CD8-positive, alpha-beta memory T cell (primary cell): ENCODE results near the gene DUSP7. TPM values are rescaled to one million over a fixed set of nuclear protein-coding genes. Genes with fewer than 3 reads are reported as not detected.

Experiments used
- CTCF ChIA-PET: fragments of 350-600 bp; sonication (Branson Sonifier 250); formaldehyde crosslinking; loops from one replicate; lab custom pipeline; 2021; ENCODE audit warnings: antibody characterized with exemption; lab: Charles Lee
- POLR2A ChIA-PET: fragments of 350-600 bp; sonication (Branson Sonifier 250); formaldehyde crosslinking; loops from one replicate; lab custom pipeline; 2021; ENCODE audit warnings: antibody characterized with exemption; lab: Charles Lee
- DNase-seq, 5 donors: peaks; one replicate each; pipeline versions ENCODE4 v3.0.0 to v3.0.0-alpha.2; 2020 to 2022; ENCODE audit warnings: mixed read lengths in 1 of 5
- H3K27ac ChIP-seq: one replicate; pipeline ENCODE4 v1.7.0; 2013; ENCODE audit warnings: low read depth, mild to moderate bottlenecking, low read length, moderate library complexity
- H3K27me3 ChIP-seq: 2 replicates; pipeline ENCODE4 v1.7.0; 2013; ENCODE audit warnings: low read length, mild to moderate bottlenecking; ENCODE audit not compliant: insufficient read depth, poor library complexity, severe bottlenecking
- H3K36me3 ChIP-seq: 2 replicates; pipeline ENCODE4 v1.7.0; 2013; ENCODE audit warnings: mild to moderate bottlenecking, low read length, moderate library complexity; ENCODE audit not compliant: insufficient read depth
- H3K4me1 ChIP-seq: 2 replicates; pipeline ENCODE4 v1.7.0; 2013; ENCODE audit warnings: mild to moderate bottlenecking, low read length, moderate library complexity; ENCODE audit not compliant: insufficient read depth
- H3K4me3 ChIP-seq: 2 replicates; pipeline ENCODE4 v1.7.0; 2013; ENCODE audit warnings: mild to moderate bottlenecking, low read length
- H3K9me3 ChIP-seq: 2 replicates; pipeline ENCODE4 v1.7.0; 2013; ENCODE audit warnings: mild to moderate bottlenecking, low read length
- H3K27ac Mint-ChIP-seq, 8 donors: one replicate each; pipeline ENCODE4 v1.8.0; 2020 to 2021; ENCODE audit warnings: mixed read lengths in 8 of 8, mild to moderate bottlenecking in 6 of 8, inconsistent platforms in 3 of 8, moderate library complexity in 3 of 8
- H3K27me3 Mint-ChIP-seq, 2 donors: one replicate each; pipeline ENCODE4 v1.8.0; 2020 to 2021; ENCODE audit warnings: mixed read lengths in 2 of 2, mild to moderate bottlenecking in 1 of 2, moderate library complexity in 1 of 2
- H3K36me3 Mint-ChIP-seq, 3 donors: one replicate each; pipeline ENCODE4 v1.8.0; 2020 to 2021; ENCODE audit warnings: mixed read lengths in 3 of 3, inconsistent platforms in 1 of 3, mild to moderate bottlenecking in 1 of 3
- H3K4me1 Mint-ChIP-seq, 3 donors: one replicate each; pipeline ENCODE4 v1.8.0; 2020 to 2021; ENCODE audit warnings: mixed read lengths in 3 of 3, inconsistent platforms in 1 of 3, mild to moderate bottlenecking in 1 of 3
- H3K4me3 Mint-ChIP-seq, 7 donors: one replicate each; pipeline ENCODE4 v1.8.0; 2020 to 2021; ENCODE audit warnings: mixed read lengths in 7 of 7, mild to moderate bottlenecking in 6 of 7, moderate library complexity in 4 of 7, inconsistent platforms in 2 of 7
- H3K9me3 Mint-ChIP-seq, 5 donors: one replicate each; pipeline ENCODE4 v1.8.0; 2020 to 2022; ENCODE audit warnings: mixed read lengths in 5 of 5, mild to moderate bottlenecking in 3 of 5, moderate library complexity in 2 of 5, inconsistent platforms in 1 of 5
- polyA plus RNA-seq: library from polyadenylated mRNA; unstranded; fragments of 300-500 nt; fragmentation: Illumina TruSeq; gene quantifications from one replicate; pipeline ENCODE4 v1.2.3, GENCODE V29; 2021
- total RNA-seq, 2 experiments: library from RNA; stranded (reverse); gene quantifications; one replicate each; pipeline ENCODE4 v1.2.3, GENCODE V29; 2021

Gene DUSP7
- total and polyA plus RNA-seq, 3 experiments from 2014 or later: 7.2 to 27.2 (median 26.3) TPM

DNA sequence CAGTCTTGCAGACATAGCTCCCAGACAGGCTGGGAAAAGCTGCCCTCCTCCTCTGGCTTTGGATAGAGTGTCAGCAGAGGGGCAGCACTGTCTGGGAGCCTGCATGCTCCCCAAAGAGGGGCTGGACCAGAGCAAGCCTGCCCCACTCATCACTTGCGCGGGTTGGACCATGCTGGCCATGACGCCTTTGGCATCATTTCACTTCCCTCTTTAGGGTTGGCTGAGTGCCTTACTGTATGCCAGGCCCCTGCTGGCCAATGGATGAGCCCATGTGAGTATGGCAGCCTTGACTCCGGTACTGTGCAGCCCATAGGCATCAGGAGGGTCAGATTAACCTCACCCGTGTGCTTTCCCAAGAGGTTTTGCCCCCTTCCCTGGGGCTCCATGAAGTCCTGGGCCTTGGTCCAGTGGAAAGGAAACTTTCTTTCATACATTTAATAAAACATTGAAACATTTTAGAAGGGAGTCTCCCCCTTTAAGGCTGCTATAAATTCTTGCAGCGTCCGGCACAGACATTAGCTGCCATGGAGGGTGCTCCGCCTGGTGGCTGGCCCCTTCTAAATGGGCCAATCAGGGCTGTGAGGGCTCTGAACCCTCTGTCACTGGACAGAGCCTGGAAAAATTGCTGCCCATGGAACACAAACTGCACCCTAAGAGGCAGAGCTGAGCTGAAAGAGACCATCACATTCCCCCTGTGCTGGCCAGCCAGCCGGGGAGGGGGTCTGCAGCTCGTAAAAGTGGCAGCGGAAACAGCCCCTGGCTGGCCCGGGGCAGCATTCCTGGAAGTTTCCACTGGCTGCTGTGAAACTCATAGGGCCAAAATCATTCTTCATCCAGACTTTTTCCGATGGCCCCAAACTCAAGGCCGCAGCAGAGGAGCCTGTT lies 20.8 kb upstream of the DUSP7 start:
- DNase-seq: no peak
- H3K27me3 Mint-ChIP-seq: no peaks in the 10 kb centered on the region
- H3K27ac Mint-ChIP-seq: no peak overlapping the region
- no peaks in the 10 kb centered on the region for H3K9me3 ChIP-seq
- no peaks in the 10 kb centered on the region for H3K36me3 ChIP-seq
- no peak overlapping the region for H3K27ac ChIP-seq
- no peak overlapping the region for H3K4me3 ChIP-seq
- POLR2A ChIA-PET: no interaction called here
- no peaks in the 10 kb centered on the region for H3K4me1 ChIP-seq
- peaks cover 0 to 4% (median 3%) of the 10 kb centered on the region in 3 donors for H3K4me1 Mint-ChIP-seq
- CTCF ChIA-PET: no interaction called here
- H3K9me3 Mint-ChIP-seq: no peaks in the 10 kb centered on the region
- no peaks in the 10 kb centered on the region for H3K27me3 ChIP-seq
- H3K36me3 Mint-ChIP-seq: no peaks in the 10 kb centered on the region
- no peak overlapping the region for H3K4me3 Mint-ChIP-seq

- Mint-ChIP-seq H3K9me3 (no peaks in the 10 kb centered on the region), H3K27ac (peak overlapping the region in 1 of 8 donors; percentile 33), H3K4me1 (peaks cover 3 to 16% (median 5%) of the 10 kb centered on the region in 3 donors), H3K27me3 (no peaks in the 10 kb centered on the region), H3K4me3 (no peak overlapping the region), H3K36me3 (no peaks in the 10 kb centered on the region)
- Histone ChIP-seq H3K36me3 (no peaks in the 10 kb centered on the region), H3K27ac (no peak overlapping the region), H3K4me1 (no peaks in the 10 kb centered on the region), H3K27me3 (no peaks in the 10 kb centered on the region), H3K9me3 (no peaks in the 10 kb centered on the region), H3K4me3 (no peak overlapping the region)
- ChIA-PET CTCF (interaction anchor here (0.9 kb wide), 1 partner anchor 50 kb away, joined by 3 read pairs; no protein-coding TSS in a partner anchor), POLR2A (no interaction called here)
- DNase-seq: no peak
Observed at GRCh38 chr3:52073490-52073889, 17.1 kb upstream of the DUSP7 start.

DNA sequence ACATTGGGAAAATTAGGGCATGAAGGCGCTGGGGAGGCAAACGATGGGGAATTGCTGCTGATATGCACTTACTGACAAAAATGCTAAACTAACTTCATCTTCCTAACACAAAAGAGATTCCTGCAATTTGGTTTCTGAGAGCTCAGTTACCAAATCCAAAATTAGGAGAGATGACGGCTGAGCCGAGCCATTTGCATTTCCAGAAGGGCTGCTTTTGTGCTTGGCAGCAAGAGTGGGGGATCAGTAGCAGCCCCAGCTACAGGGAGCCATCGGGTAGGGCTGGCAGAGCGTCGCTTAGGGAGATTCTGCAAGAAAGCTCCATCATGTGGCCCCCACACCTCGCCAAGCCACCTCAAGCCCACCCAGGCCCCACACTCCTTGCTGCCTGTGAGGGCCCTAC lies 16.1 kb upstream of the DUSP7 start:
- no peak for DNase-seq
- H3K27ac Mint-ChIP-seq: peak overlapping the region in 3 of 8 donors; percentile 57 to 74 (median 70)
- no peaks in the 10 kb centered on the region for H3K27me3 Mint-ChIP-seq
- H3K9me3 Mint-ChIP-seq: no peaks in the 10 kb centered on the region
- H3K4me3 ChIP-seq: no peak overlapping the region
- H3K4me1 ChIP-seq: no peaks in the 10 kb centered on the region
- POLR2A ChIA-PET: no interaction called here
- no peaks in the 10 kb centered on the region for H3K9me3 ChIP-seq
- H3K36me3 Mint-ChIP-seq: no peaks in the 10 kb centered on the region
- peaks cover 3 to 16% (median 5%) of the 10 kb centered on the region in 3 donors for H3K4me1 Mint-ChIP-seq
- CTCF ChIA-PET: no interaction called here
- H3K27me3 ChIP-seq: no peaks in the 10 kb centered on the region
- no peak overlapping the region for H3K27ac ChIP-seq
- no peak overlapping the region for H3K4me3 Mint-ChIP-seq
- H3K36me3 ChIP-seq: no peaks in the 10 kb centered on the region

DNA sequence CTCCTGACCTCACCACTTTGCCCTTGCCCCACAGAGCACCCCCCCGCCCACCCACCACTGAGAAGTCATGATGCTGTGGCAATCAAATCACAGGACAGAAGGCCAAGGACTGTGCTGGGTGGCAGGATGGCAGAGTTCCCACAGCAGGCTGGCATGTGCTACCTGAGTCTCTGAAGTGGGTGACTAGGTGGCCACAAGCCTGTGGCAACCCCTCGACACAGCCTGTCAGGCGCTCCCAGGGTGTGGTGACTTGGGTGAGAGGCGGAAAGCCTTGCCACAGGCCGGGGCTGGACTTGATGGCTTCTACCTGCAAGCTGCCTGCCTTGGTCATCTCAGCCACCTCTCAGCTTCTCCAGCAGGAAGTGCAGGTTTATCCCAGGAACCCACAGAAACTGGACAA lies 15.6 kb upstream of the DUSP7 start:
- H3K9me3 Mint-ChIP-seq: no peaks in the 10 kb centered on the region
- Histone ChIP-seq H3K4me3 (no peak overlapping the region), H3K36me3 (no peaks in the 10 kb centered on the region), H3K4me1 (no peaks in the 10 kb centered on the region), H3K27me3 (no peaks in the 10 kb centered on the region), H3K9me3 (no peaks in the 10 kb centered on the region), H3K27ac (no peak overlapping the region)
- peak in 2 of 5 donors; percentile 42 to 45 for DNase-seq
- peaks cover 3 to 16% (median 5%) of the 10 kb centered on the region in 3 donors for H3K4me1 Mint-ChIP-seq
- ChIA-PET POLR2A (no interaction called here), CTCF (no interaction called here)
- peak overlapping the region in 3 of 8 donors; percentile 57 to 74 (median 70) for H3K27ac Mint-ChIP-seq
- no peak overlapping the region for H3K4me3 Mint-ChIP-seq
- no peaks in the 10 kb centered on the region for H3K27me3 Mint-ChIP-seq
- no peaks in the 10 kb centered on the region for H3K36me3 Mint-ChIP-seq

DNA sequence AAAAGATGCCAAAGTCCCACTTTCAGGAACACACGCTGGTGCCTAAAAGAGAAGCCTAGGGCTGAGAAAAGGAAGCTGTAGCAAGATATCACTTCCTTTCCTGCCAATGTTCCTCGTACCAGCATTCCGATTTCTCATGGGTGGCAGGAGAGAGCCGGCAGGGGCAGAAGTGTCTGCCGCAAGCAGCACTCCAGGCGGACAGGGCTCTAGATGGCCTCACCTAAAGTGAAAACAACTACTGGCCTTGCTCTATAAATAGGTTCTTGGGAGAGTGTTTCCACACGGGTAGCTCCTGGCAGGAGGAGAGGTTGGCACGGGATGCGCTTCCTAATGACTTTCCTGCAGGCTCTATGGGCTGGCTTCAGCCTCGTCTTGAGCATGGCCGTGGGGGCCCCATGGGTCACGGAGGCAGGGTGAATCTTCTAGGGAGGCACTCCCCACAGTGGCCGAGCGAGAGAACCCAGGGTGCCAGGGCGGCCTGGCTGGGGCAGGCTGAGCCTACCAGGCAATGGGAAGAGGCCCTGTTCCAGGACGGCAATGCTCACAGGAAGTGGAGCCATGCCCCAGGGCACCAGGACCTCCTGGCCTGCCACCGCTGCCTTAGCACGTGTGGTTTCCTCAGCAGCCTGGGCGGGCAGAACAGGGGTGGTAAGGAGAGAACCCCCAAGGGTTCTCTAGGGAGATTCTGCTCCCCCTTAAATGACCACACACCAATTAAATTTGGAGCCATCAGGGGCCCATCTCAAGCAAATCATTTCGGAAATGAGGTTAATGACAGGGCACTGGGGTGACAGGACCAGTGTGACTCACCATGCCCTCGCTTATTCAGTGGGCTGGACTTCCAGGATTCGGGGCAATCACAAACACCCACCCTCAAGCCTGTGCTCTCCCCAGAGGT lies 14.6 kb upstream of the DUSP7 start:
- Histone ChIP-seq H3K36me3 (no peaks in the 10 kb centered on the region), H3K4me1 (no peaks in the 10 kb centered on the region), H3K27ac (no peak overlapping the region), H3K4me3 (no peak overlapping the region), H3K9me3 (no peaks in the 10 kb centered on the region), H3K27me3 (no peaks in the 10 kb centered on the region)
- Mint-ChIP-seq H3K27ac (peak overlapping the region in 2 of 8 donors; percentile 42 to 63), H3K9me3 (no peaks in the 10 kb centered on the region), H3K36me3 (no peaks in the 10 kb centered on the region), H3K4me3 (no peak overlapping the region), H3K27me3 (no peaks in the 10 kb centered on the region), H3K4me1 (peaks cover 3 to 16% (median 5%) of the 10 kb centered on the region in 3 donors)
- no peak for DNase-seq
- ChIA-PET POLR2A (no interaction called here), CTCF (no interaction called here)

- Mint-ChIP-seq H3K27me3 (no peaks in the 10 kb centered on the region), H3K4me3 (no peak overlapping the region), H3K36me3 (no peaks in the 10 kb centered on the region), H3K9me3 (no peaks in the 10 kb centered on the region), H3K4me1 (peaks cover 3 to 16% (median 5%) of the 10 kb centered on the region in 3 donors), H3K27ac (peak overlapping the region in 2 of 8 donors; percentile 38 to 84)
- no peaks in the 10 kb centered on the region for H3K9me3 ChIP-seq
- POLR2A ChIA-PET: no interaction called here
- no peak for DNase-seq
- H3K27ac ChIP-seq: no peak overlapping the region
- H3K36me3 ChIP-seq: no peaks in the 10 kb centered on the region
- CTCF ChIA-PET: no interaction called here
- no peaks in the 10 kb centered on the region for H3K27me3 ChIP-seq
- no peak overlapping the region for H3K4me3 ChIP-seq
- H3K4me1 ChIP-seq: no peaks in the 10 kb centered on the region
Observed at GRCh38 chr3:52069855-52070254, 13.5 kb upstream of the DUSP7 start.

DNA sequence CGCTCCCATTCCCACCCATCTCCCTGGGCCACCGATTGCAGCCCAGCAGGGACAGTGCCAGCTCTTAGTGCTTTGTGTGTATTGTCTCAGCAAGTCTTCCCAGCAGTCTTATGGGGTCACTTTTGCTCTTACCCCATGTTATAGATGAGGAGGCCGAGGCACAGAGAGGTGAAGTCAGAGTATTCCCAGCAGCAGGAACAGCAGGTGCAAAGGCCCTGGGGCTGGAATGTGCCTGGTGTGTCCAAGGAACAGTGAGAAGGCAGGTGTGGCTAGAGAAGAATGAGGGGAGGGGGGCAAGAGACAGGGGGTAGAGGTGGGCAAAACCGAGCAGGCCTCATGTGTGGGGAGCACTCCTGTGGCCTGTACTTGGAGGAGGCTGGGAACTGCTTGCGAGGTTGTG lies 12.8 kb upstream of the DUSP7 start:
- no peak for DNase-seq

GRCh38 chr3:52068730-52069129 lies 12.4 kb upstream of the DUSP7 start:
- Mint-ChIP-seq H3K4me3 (no peak overlapping the region), H3K4me1 (peaks cover 3 to 16% (median 5%) of the 10 kb centered on the region in 3 donors), H3K27me3 (no peaks in the 10 kb centered on the region), H3K27ac (peak overlapping the region in 1 of 8 donors; percentile 17), H3K9me3 (no peaks in the 10 kb centered on the region), H3K36me3 (no peaks in the 10 kb centered on the region)
- Histone ChIP-seq H3K4me3 (no peak overlapping the region), H3K36me3 (no peaks in the 10 kb centered on the region), H3K27ac (no peak overlapping the region), H3K9me3 (no peaks in the 10 kb centered on the region), H3K27me3 (no peaks in the 10 kb centered on the region), H3K4me1 (no peaks in the 10 kb centered on the region)
- ChIA-PET CTCF (no interaction called here), POLR2A (no interaction called here)
- no peak for DNase-seq

More for the DNA sequence above, 12.8 kb upstream of the DUSP7 start:
- H3K9me3 ChIP-seq: no peaks in the 10 kb centered on the region
- H3K4me3 Mint-ChIP-seq: no peak overlapping the region
- no peaks in the 10 kb centered on the region for H3K36me3 ChIP-seq
- H3K36me3 Mint-ChIP-seq: no peaks in the 10 kb centered on the region
- POLR2A ChIA-PET: no interaction called here
- H3K27me3 Mint-ChIP-seq: no peaks in the 10 kb centered on the region
- CTCF ChIA-PET: no interaction called here
- peak overlapping the region in 1 of 8 donors; percentile 17 for H3K27ac Mint-ChIP-seq
- H3K4me3 ChIP-seq: no peak overlapping the region
- H3K27me3 ChIP-seq: no peaks in the 10 kb centered on the region
- H3K9me3 Mint-ChIP-seq: no peaks in the 10 kb centered on the region
- no peaks in the 10 kb centered on the region for H3K4me1 ChIP-seq
- H3K4me1 Mint-ChIP-seq: peaks cover 3 to 16% (median 5%) of the 10 kb centered on the region in 3 donors
- H3K27ac ChIP-seq: no peak overlapping the region
